H1 (cell line): Measurements from ENCODE around the gene ISG20L2. TPM values are rescaled to one million over a fixed set of nuclear protein-coding genes. Genes with fewer than 3 reads are reported as not detected.

Experiments used
- CTCF ChIA-PET: fragments of 300-600 bp; sonication (Branson Sonifier 250); formaldehyde crosslinking; loops from one replicate; lab custom pipeline; 2021; ENCODE audit not compliant: partially characterized antibody; lab: Charles Lee
- POLR2A ChIA-PET: fragments of 300-600 bp; sonication (Branson Sonifier 250); formaldehyde crosslinking; loops from one replicate; lab custom pipeline; 2021; ENCODE audit warnings: inconsistent platforms; ENCODE audit not compliant: partially characterized antibody; lab: Charles Lee
- DNase-seq, 2 experiments: peaks; one replicate each; pipeline versions ENCODE4 v3.0.0 to v3.0.0-alpha.2; 2010 to 2022; ENCODE audit warnings: low spot score in 2 of 2, low read depth in 1 of 2, mixed read lengths in 1 of 2
- FAIRE-seq: peaks from 2 replicates; lab custom pipeline; 2011; peaks lifted over from hg19 to GRCh38; lab: Jason Lieb, UNC
- H2AFZ ChIP-seq: 2 replicates; pipeline ENCODE4 v1.8.1; 2012; ENCODE audit warnings: low read length, inconsistent platforms
- H2AK5ac ChIP-seq: 2 replicates; pipeline ENCODE4 v1.6.1; 2013; ENCODE audit warnings: low read depth, low read length
- H2BK120ac ChIP-seq: replicated peaks from 2 replicates; pipeline ENCODE3; 2013; ENCODE audit warnings: low read depth, low read length, inconsistent platforms
- H2BK12ac ChIP-seq: 2 replicates; pipeline ENCODE4 v1.6.1; 2013; ENCODE audit warnings: low read depth, low read length
- H2BK15ac ChIP-seq: 2 replicates; pipeline ENCODE4 v1.6.1; 2013; ENCODE audit warnings: low read length
- H2BK20ac ChIP-seq: 2 replicates; pipeline ENCODE4 v1.6.1; 2013; ENCODE audit warnings: low read length
- H2BK5ac ChIP-seq: 2 replicates; pipeline ENCODE4 v1.6.1; 2013; ENCODE audit warnings: low read depth, low read length
- H3K14ac ChIP-seq: 2 replicates; pipeline ENCODE4 v1.6.1; 2013; ENCODE audit warnings: inconsistent platforms; ENCODE audit not compliant: insufficient read length
- H3K18ac ChIP-seq: 2 replicates; pipeline ENCODE4 v1.6.1; 2013; ENCODE audit warnings: low read length; ENCODE audit errors: extremely low read depth
- H3K23ac ChIP-seq: 2 replicates; pipeline ENCODE4 v1.6.1; 2013; ENCODE audit warnings: inconsistent platforms; ENCODE audit not compliant: insufficient read length
- H3K23me2 ChIP-seq: 2 replicates; pipeline ENCODE4 v1.6.1; 2013; ENCODE audit warnings: low read depth, low read length
- H3K27ac ChIP-seq: 2 replicates; pipeline ENCODE4 v1.6.1; 2011; ENCODE audit warnings: low read depth, low read length, inconsistent platforms
- H3K27me3 ChIP-seq, 4 experiments: replicated peaks in 1 of 4; 1 replicate in 1 of 4; 2 replicates in 3 of 4; pipeline versions ENCODE4 v1.6.1 to v1.8.1; 2011 to 2013; ENCODE audit warnings: low read length in 3 of 4, mild to moderate bottlenecking in 3 of 4, inconsistent platforms in 2 of 4, mixed read lengths in 2 of 4, moderate library complexity in 1 of 4; ENCODE audit not compliant: control insufficient read depth in 3 of 4, insufficient read depth in 3 of 4; ENCODE audit errors: extremely low read depth in 1 of 4
- H3K36me3 ChIP-seq, 4 experiments: 2 replicates each; pipeline versions ENCODE4 v1.6.1 to v1.8.1; 2011 to 2013; ENCODE audit warnings: mild to moderate bottlenecking in 4 of 4, low read length in 3 of 4, moderate library complexity in 2 of 4, control low read depth in 1 of 4, inconsistent platforms in 1 of 4; ENCODE audit not compliant: insufficient read depth in 4 of 4, control insufficient read depth in 2 of 4
- H3K4ac ChIP-seq: replicated peaks from 2 replicates; pipeline ENCODE3; 2013; ENCODE audit warnings: low read length, low read depth, mixed read lengths, inconsistent platforms; ENCODE audit not compliant: insufficient read length
- H3K4me1 ChIP-seq, 4 experiments: replicated peaks in 1 of 4; 1 replicate in 1 of 4; 2 replicates in 3 of 4; pipeline versions ENCODE4 v1.6.1 to v1.8.1; 2011 to 2013; ENCODE audit warnings: low read length in 3 of 4, inconsistent platforms in 2 of 4, mixed read lengths in 1 of 4; ENCODE audit not compliant: insufficient read depth in 4 of 4, control insufficient read depth in 3 of 4
- H3K4me2 ChIP-seq, 2 experiments: 2 replicates each; pipeline versions ENCODE4 v1.6.1 to v1.8.1; 2011 to 2013; ENCODE audit warnings: low read depth in 2 of 2, low read length in 2 of 2, control low read depth in 1 of 2, inconsistent platforms in 1 of 2, mild to moderate bottlenecking in 1 of 2; ENCODE audit not compliant: insufficient read depth in 1 of 2
- H3K4me3 ChIP-seq, 4 experiments: fragments of 200-600, 300-600 bp in 1 of 4; sonication (generic), shearing (Covaris generic), sonication (Bioruptor Twin) in 1 of 4; 2 replicates each; pipeline versions ENCODE4 v1.5.1 to v1.8.1; 2011 to 2016; ENCODE audit warnings: low read length in 4 of 4, low read depth in 3 of 4, control low read depth in 2 of 4, inconsistent platforms in 2 of 4, mild to moderate bottlenecking in 2 of 4, mixed read lengths in 1 of 4, moderate library complexity in 1 of 4; ENCODE audit not compliant: insufficient read depth in 2 of 4; ENCODE audit errors: extremely low read depth in 1 of 4
- H3K56ac ChIP-seq: replicated peaks from 2 replicates; pipeline ENCODE3; 2013; ENCODE audit warnings: low read depth, mild to moderate bottlenecking, mixed read lengths, low read length, inconsistent platforms; ENCODE audit not compliant: insufficient read length
- H3K79me1 ChIP-seq: 2 replicates; pipeline ENCODE4 v1.6.1; 2013; ENCODE audit warnings: low read depth, low read length, control low read depth
- H3K79me2 ChIP-seq, 2 experiments: 2 replicates each; pipeline versions ENCODE4 v1.6.1 to v1.8.1; 2012 to 2013; ENCODE audit warnings: low read length in 2 of 2, mild to moderate bottlenecking in 2 of 2, inconsistent platforms in 1 of 2; ENCODE audit not compliant: insufficient read depth in 2 of 2, control insufficient read depth in 1 of 2
- H3K9ac ChIP-seq, 4 experiments: replicated peaks in 1 of 4; 1 replicate in 1 of 4; 2 replicates in 3 of 4; pipeline versions ENCODE4 v1.6.1 to v1.8.1; 2011 to 2013; ENCODE audit warnings: low read depth in 3 of 4, low read length in 3 of 4, control low read depth in 2 of 4, mild to moderate bottlenecking in 2 of 4, moderate library complexity in 2 of 4, inconsistent platforms in 1 of 4; ENCODE audit errors: extremely low read depth in 1 of 4
- H3K9me3 ChIP-seq, 2 experiments: 2 replicates each; pipeline versions ENCODE4 v1.6.1 to v1.8.1; 2012 to 2013; ENCODE audit warnings: mild to moderate bottlenecking in 2 of 2, moderate library complexity in 2 of 2, control low read depth in 1 of 2, inconsistent platforms in 1 of 2, low read depth in 1 of 2, low read length in 1 of 2, mixed read lengths in 1 of 2; ENCODE audit not compliant: insufficient read depth in 2 of 2
- H4K20me1 ChIP-seq, 2 experiments: replicated peaks in 1 of 2; 2 replicates each; pipeline versions ENCODE3 to v1.8.1; 2011 to 2013; ENCODE audit warnings: inconsistent platforms in 2 of 2, low read length in 2 of 2, mild to moderate bottlenecking in 1 of 2; ENCODE audit not compliant: insufficient read depth in 2 of 2, control insufficient read depth in 1 of 2
- H4K5ac ChIP-seq: 2 replicates; pipeline ENCODE4 v1.6.1; 2013; ENCODE audit warnings: low read length, low read depth, mixed read lengths, inconsistent platforms; ENCODE audit not compliant: insufficient read length
- H4K8ac ChIP-seq: 2 replicates; pipeline ENCODE4 v1.8.0; 2013; ENCODE audit warnings: mild to moderate bottlenecking, moderate library complexity, low read length, inconsistent platforms; ENCODE audit not compliant: insufficient read depth; ENCODE audit errors: extremely low read depth
- H4K91ac ChIP-seq: replicated peaks from 2 replicates; pipeline ENCODE3; 2013; ENCODE audit warnings: low read length, mixed read lengths, inconsistent platforms; ENCODE audit not compliant: insufficient read length
- CBX8 ChIP-seq: fragments of 300-800, 300-1000 bp; sonication (generic); IDR thresholded peaks from 2 replicates; pipeline ENCODE4 v1.7.1; 2016; ENCODE audit warnings: low read depth, low read length, borderline replicate concordance
- TBP ChIP-seq: IDR thresholded peaks from 2 replicates; pipeline ENCODE4 v1.6.1; 2011; ENCODE audit warnings: low read depth, low read length, improper control_type of control experiment
- WGBS, 2 experiments: shearing (Covaris generic) in 1 of 2; methylation state at CpG; one replicate each; pipeline versions ENCODE4 v1.1.6 to v1.1.7; 2013 to 2015; ENCODE audit warnings: low lambda C conversion rate in 2 of 2, mixed read lengths in 2 of 2, inconsistent platforms in 1 of 2, low coverage in 1 of 2, missing lambda C conversion rate in 1 of 2; ENCODE audit not compliant: insufficient replicate concordance in 2 of 2, insufficient coverage in 1 of 2, insufficient read length in 1 of 2; ENCODE audit errors: extremely low coverage in 1 of 2, missing lambda C conversion rate in 1 of 2; 5-methylcytosine and 5-hydroxymethylcytosine counted together
- polyA plus RNA-seq, 7 experiments: library from polyadenylated mRNA; depleted of rRNA in 3 of 7; stranded (reverse) in 5 of 7; unstranded in 2 of 7; fragments of >200 nt in 5 of 7; fragments of 200-250 nt in 2 of 7; gene quantifications; 1 replicate in 5 of 7; 2 replicates in 1 of 7; 4 replicates in 1 of 7; pipeline versions ENCODE4 v1.2.1 to v1.2.3, GENCODE V29; 2011 to 2013; ENCODE audit warnings: missing spikeins in 2 of 7, mixed read lengths in 2 of 7
- total RNA-seq: library from RNA; stranded (reverse); fragmentation: NEBNext Ultra II Directional; extraction: Animal tissue kit (Norgen Biotek cat#: 25700); gene quantifications from 2 replicates; pipeline ENCODE4 v1.2.1, GENCODE V29; 2021

The ISG20L2 gene
- total and polyA plus RNA-seq, 2 of the 8 experiments (the other 6 are each of a cell fraction or from before 2014, with no cell fraction given), result 47.5 to 53.0 TPM

GRCh38 chr1:156755527-156755950, 27.0 kb upstream of the ISG20L2 start:
- H3K4me2 ChIP-seq, result no peak overlapping the region
- TF ChIP-seq CBX8 (no peak), TBP (0 out of 2 replicates have a peak, but pooled peaks have one; percentile 5)
- peaks cover 3 to 12% (median 4%) of the 10 kb centered on the region in 4 experiments; a peak in 6 of 7 replicates for H3K4me1 ChIP-seq
- H4K20me1 ChIP-seq, result peaks cover 0 to 2% of the 10 kb centered on the region in 2 experiments
- H3K18ac ChIP-seq, result no peak overlapping the region
- no peak overlapping the region for H3K23ac ChIP-seq
- no peak overlapping the region for H3K4ac ChIP-seq
- CTCF ChIA-PET, result interaction anchor here (0.7 to 4.2 kb wide), 4 partner anchors 29 to 120 kb away, joined by 3 to 29 read pairs (median 10); no protein-coding TSS in a partner anchor
- POLR2A ChIA-PET, result interaction anchor here (0.9 to 8.8 kb wide), 5 partner anchors 9 to 27 kb away, joined by 3 to 121 read pairs (median 3); partner anchors contain the start of genes ISG20L2, METTL25B, MRPL24 and PRCC
- H3K23me2 ChIP-seq, result peaks cover 4% of the 10 kb centered on the region; the same call in 1 of the 2 replicates
- no peak overlapping the region for H4K8ac ChIP-seq
- no peak overlapping the region for H2BK120ac ChIP-seq
- no peak overlapping the region for H2BK12ac ChIP-seq
- no peak overlapping the region for H4K5ac ChIP-seq
- no peaks in the 10 kb centered on the region for H3K36me3 ChIP-seq
- no peak overlapping the region for H3K56ac ChIP-seq
- DNase-seq (no peak), FAIRE-seq (no peak)
- no peak overlapping the region for H3K14ac ChIP-seq
- no peak overlapping the region for H2BK20ac ChIP-seq
- H2AK5ac ChIP-seq, result no peak overlapping the region
- no peak overlapping the region for H3K27ac ChIP-seq
- H2BK15ac ChIP-seq, result no peak overlapping the region
- H3K9me3 ChIP-seq, result no peaks in the 10 kb centered on the region
- H2AFZ ChIP-seq, result no peak overlapping the region
- no peak overlapping the region for H4K91ac ChIP-seq
- peaks cover under 1 to 21% of the 10 kb centered on the region in 2 experiments for H3K79me2 ChIP-seq
- no peak overlapping the region for H3K4me3 ChIP-seq
- H2BK5ac ChIP-seq, result no peak overlapping the region
- 0 out of 7 replicates have a peak overlapping the region, but pooled peaks of 1 of the 4 experiments have one; percentile 5 for H3K9ac ChIP-seq
- 87% methylated on average over 5 of the region's 5 CpGs; no CpG with 5 or more reads in 1 of the 2 experiments for WGBS, 2 experiments
- no peaks in the 10 kb centered on the region for H3K27me3 ChIP-seq
- peaks cover 5% of the 10 kb centered on the region; the same call in 1 of the 2 replicates for H3K79me1 ChIP-seq
